Parathyroid adenoma (tissue), 2 donors: ENCODE measurements around the gene AFF3.

ENCODE experiments used
- H2AFZ ChIP-seq: fragments of 300-600 bp; sonication (generic); one replicate; pipeline ENCODE4 v1.7.0; 2017; ENCODE audit warnings: antibody characterized with exemption, mild to moderate bottlenecking
- H3K27ac ChIP-seq: fragments of 300-600 bp; sonication (generic); one replicate; pipeline ENCODE4 v1.7.0; 2017
- H3K27me3 ChIP-seq: fragments of 300-600 bp; sonication (generic); one replicate; pipeline ENCODE4 v1.7.0; 2017; ENCODE audit warnings: low read length; ENCODE audit not compliant: control insufficient read depth, insufficient read depth
- H3K36me3 ChIP-seq: fragments of 300-600 bp; sonication (generic); one replicate; pipeline ENCODE4 v1.7.0; 2017; ENCODE audit warnings: low read length; ENCODE audit not compliant: control insufficient read depth, insufficient read depth
- H3K4me1 ChIP-seq: fragments of 300-600 bp; sonication (generic); one replicate; pipeline ENCODE4 v1.7.0; 2017; ENCODE audit warnings: control low read depth
- H3K4me2 ChIP-seq: fragments of 300-600 bp; sonication (generic); one replicate; pipeline ENCODE4 v1.7.0; 2017; ENCODE audit warnings: low read length
- H3K4me3 ChIP-seq: fragments of 300-600 bp; sonication (generic); one replicate; pipeline ENCODE4 v1.7.0; 2017; ENCODE audit warnings: low read depth, low read length
- H3K79me2 ChIP-seq: fragments of 300-600 bp; sonication (generic); one replicate; pipeline ENCODE4 v1.7.0; 2017; ENCODE audit warnings: control low read depth
- H3K9ac ChIP-seq: fragments of 300-600 bp; sonication (generic); one replicate; pipeline ENCODE4 v1.7.0; 2017; ENCODE audit warnings: mild to moderate bottlenecking
- H3K9me3 ChIP-seq: fragments of 300-600 bp; sonication (generic); one replicate; pipeline ENCODE4 v1.7.0; 2017; ENCODE audit warnings: low read length; ENCODE audit not compliant: control insufficient read depth
- TF ChIP-seq, protein P1 (sequence below): fragments of 300-600 bp; sonication (generic); IDR thresholded peaks from one replicate; pipeline ENCODE4 v1.7.0; 2017; ENCODE audit warnings: antibody characterized with exemption, mild to moderate bottlenecking
- donor health status: primary hyperparathyroidism.

AFF3 gene

DNA sequence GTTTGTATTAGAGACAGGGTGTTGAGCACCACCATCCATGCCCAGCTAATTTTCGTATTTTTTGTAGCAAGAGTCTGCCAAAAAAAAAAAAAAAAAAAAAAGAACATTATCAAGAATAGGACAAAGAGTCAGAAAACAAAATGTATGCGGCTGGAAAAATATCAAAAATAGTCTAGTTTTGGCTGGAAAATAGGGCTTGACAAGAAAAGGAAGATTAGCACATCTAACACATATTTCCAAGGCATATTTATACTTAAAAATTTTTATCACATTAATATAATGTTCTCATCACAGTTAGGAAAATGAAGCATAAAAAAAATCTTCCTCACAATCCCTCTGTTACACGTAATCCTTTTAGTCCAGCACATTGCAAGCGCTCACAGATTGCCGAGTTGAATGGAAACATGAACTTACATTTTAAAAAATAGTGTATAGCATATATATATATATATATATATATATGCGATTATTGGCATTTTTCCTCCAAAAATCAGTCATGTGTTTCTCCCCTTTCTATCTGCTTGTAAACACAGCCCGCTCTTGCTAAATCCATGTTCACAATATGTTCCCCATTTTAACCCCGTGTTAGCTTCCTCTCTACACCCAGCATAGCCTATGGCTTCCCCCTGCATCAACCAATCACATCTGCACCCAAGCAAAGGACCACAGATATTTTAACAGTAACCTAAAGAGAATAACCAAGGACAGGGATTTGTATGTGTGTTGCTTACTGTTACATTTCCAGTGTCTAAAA, 183.0 kb downstream of the AFF3 start:
- H3K79me2 ChIP-seq, result no peaks in the 10 kb centered on the region
- H3K27ac ChIP-seq, result no peak overlapping the region
- H3K9ac ChIP-seq, result no peak overlapping the region
- H3K9me3 ChIP-seq, result no peaks in the 10 kb centered on the region
- no peaks in the 10 kb centered on the region for H3K36me3 ChIP-seq
- H3K4me1 ChIP-seq, result peaks cover 4% of the 10 kb centered on the region
- no peak overlapping the region for H3K4me3 ChIP-seq
- TF ChIP-seq, protein P1, sequence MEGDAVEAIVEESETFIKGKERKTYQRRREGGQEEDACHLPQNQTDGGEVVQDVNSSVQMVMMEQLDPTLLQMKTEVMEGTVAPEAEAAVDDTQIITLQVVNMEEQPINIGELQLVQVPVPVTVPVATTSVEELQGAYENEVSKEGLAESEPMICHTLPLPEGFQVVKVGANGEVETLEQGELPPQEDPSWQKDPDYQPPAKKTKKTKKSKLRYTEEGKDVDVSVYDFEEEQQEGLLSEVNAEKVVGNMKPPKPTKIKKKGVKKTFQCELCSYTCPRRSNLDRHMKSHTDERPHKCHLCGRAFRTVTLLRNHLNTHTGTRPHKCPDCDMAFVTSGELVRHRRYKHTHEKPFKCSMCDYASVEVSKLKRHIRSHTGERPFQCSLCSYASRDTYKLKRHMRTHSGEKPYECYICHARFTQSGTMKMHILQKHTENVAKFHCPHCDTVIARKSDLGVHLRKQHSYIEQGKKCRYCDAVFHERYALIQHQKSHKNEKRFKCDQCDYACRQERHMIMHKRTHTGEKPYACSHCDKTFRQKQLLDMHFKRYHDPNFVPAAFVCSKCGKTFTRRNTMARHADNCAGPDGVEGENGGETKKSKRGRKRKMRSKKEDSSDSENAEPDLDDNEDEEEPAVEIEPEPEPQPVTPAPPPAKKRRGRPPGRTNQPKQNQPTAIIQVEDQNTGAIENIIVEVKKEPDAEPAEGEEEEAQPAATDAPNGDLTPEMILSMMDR, result no peak
- H2AFZ ChIP-seq, result no peak overlapping the region
- H3K27me3 ChIP-seq, result no peaks in the 10 kb centered on the region
- H3K4me2 ChIP-seq, result no peak overlapping the region

GRCh38 chr2:99957332-99958133, 184.9 kb downstream of the AFF3 start:
- Histone ChIP-seq H3K9ac (no peak overlapping the region), H3K4me1 (peaks cover 4% of the 10 kb centered on the region), H2AFZ (no peak overlapping the region), H3K4me3 (no peak overlapping the region), H3K36me3 (no peaks in the 10 kb centered on the region), H3K4me2 (no peak overlapping the region), H3K9me3 (no peaks in the 10 kb centered on the region), H3K79me2 (no peaks in the 10 kb centered on the region), H3K27me3 (no peaks in the 10 kb centered on the region), H3K27ac (no peak overlapping the region)
- TF ChIP-seq, protein P1, result no peak

DNA sequence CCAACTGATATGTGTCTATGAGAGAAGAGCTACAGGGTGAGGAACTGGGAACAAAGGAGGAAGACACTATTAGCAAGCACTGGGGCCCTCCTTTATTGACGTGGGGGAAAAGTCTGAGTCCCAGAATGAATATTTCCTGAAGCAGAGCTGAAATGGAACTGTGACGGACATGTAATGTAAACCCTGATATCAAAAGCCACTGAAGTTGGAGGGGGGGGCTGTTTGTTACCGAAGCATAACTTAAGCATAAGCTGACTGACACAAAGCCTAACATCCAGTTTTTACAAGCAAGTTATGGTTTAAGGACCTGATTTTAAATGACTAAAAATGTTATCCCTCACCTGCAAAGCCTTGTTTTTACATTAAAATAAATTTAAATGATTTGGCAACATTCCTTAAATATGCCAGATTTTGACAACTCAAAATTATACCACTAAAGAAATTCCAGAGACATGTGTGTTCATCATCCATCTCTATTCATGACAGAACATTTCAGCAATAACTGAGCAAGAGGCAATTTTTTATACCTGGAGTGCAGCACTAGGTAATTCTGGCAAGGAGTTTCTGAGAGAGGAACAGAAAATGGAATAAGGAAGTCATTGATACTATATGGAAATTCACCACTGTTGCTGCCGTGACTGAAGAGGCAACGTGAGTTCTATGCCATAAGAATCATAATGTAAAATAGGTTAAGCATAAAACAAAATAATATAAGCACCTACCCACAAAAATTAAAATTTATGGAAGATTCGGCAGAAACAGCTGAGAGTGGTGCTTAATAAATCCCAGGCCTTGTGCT, 186.0 kb downstream of the AFF3 start:
- H3K4me1 ChIP-seq, result peaks cover 4% of the 10 kb centered on the region

GRCh38 chr2:99953750-99954149, 188.6 kb downstream of the AFF3 start:
- Histone ChIP-seq H3K4me3 (no peak overlapping the region), H3K9me3 (no peaks in the 10 kb centered on the region), H3K9ac (no peak overlapping the region), H3K27ac (no peak overlapping the region), H3K79me2 (no peaks in the 10 kb centered on the region), H2AFZ (no peak overlapping the region), H3K36me3 (no peaks in the 10 kb centered on the region), H3K4me2 (no peak overlapping the region), H3K4me1 (no peaks in the 10 kb centered on the region), H3K27me3 (no peaks in the 10 kb centered on the region)
- TF ChIP-seq, protein P1, result no peak

More for the DNA sequence above, 186.0 kb downstream of the AFF3 start:
- Histone ChIP-seq H3K27me3 (no peaks in the 10 kb centered on the region), H3K27ac (no peak overlapping the region), H3K4me3 (no peak overlapping the region), H3K4me2 (no peak overlapping the region), H3K36me3 (no peaks in the 10 kb centered on the region), H2AFZ (no peak overlapping the region), H3K9ac (no peak overlapping the region), H3K9me3 (no peaks in the 10 kb centered on the region), H3K79me2 (no peaks in the 10 kb centered on the region)
- TF ChIP-seq, protein P1, result no peak
